NB4 (cell line): ENCODE results near the gene DNAH17.

Experiments
- CTCF ChIP-seq: IDR thresholded peaks from one replicate; pipeline ENCODE4 v1.5.1; 2012; ENCODE audit warnings: low read depth, low read length
- MAX ChIP-seq: IDR thresholded peaks from 2 replicates; pipeline ENCODE4 v1.6.1; 2011; ENCODE audit warnings: low read depth, low read length

GRCh38 chr17:78596871-78597764 lies 19.9 kb upstream of the DNAH17 start:
- TF ChIP-seq MAX (no peak), CTCF (no peak)
